ENCODE results near the gene FRMD4A.
"Not testable (repeated sequence)": the region's sequence is repeated elsewhere in the genome, so short reads cannot be mapped to it uniquely, and the experiment has no call there.

The FRMD4A gene

DNA sequence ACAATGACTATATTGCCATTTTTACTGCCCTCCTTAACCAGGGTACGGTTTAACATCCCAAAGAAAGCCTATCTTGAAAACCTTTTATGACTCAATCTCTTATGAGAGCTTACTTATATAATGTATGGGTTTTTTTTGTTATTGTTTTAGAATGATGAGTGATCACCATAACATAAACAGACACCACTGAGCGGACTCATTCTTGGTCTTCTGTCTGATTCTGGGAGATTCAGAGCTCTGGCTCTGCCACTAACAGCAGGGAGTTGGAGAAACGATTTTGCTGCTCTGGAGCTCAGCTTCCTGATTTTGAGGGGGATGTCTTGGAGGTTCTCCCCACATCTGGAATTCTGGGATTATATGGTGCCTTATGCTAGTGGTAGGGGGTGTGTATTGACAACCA is 244.1 kb downstream of the FRMD4A start:
- DNase-seq, result no peak

DNA sequence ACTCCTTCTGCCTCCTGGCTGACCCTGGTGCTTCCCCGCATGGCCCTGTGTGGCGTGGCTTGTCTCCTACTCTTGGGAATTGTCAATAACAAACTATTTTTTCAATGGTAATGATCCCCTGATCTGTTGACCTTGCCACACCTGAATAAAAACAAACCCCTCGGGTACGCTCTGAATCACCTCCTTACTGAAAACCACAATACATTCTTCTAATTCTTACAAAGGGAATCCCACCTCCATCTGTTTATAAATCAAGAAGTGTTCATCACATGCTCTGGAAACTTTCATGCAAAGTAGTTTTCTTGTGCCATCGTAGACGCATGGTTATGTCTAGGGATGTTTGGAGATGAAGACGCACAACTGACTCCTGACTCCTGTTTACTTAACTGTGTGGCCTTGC is 245.8 kb downstream of the FRMD4A start:
- DNase-seq, result no peak

DNA sequence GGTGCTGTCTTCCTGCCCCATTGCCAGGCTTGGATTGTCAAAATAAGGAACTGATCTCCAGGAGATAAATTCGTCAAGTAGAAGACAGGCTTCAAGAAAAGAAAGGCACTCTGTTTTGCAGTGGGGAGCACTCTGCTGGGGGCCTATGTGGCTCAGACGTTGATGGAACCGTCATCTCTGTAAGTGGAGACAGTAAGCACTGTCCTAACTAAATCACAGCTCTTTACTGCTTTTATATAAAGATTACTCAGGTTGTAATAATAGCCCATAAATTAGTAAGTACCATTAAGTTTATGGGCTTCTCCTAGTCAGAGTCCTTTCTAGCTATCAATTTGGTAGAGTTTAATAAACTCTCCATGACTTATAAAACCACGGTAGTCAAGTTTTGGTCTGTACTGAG is 249.9 kb downstream of the FRMD4A start:
- no peak for DNase-seq

DNA sequence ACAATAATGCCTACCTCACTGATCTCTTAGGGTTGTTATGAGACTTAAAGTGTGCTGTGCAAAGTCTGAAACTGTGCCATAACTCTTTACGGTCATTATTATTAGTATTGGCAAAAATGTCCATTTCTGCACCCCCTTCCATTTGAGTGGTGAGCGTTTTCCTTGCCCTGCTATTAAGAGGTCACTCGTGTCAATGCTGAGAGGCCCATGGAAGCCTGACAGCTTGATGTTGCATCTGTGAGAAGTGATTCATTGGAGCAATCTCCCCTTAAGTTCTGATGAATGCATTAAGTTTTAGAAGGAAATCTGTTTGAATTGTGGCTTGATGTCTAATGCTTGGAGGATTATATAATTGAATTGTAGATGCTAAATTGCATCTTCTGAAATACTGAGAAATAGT is 253.3 kb downstream of the FRMD4A start:
- no peak for DNase-seq

DNA sequence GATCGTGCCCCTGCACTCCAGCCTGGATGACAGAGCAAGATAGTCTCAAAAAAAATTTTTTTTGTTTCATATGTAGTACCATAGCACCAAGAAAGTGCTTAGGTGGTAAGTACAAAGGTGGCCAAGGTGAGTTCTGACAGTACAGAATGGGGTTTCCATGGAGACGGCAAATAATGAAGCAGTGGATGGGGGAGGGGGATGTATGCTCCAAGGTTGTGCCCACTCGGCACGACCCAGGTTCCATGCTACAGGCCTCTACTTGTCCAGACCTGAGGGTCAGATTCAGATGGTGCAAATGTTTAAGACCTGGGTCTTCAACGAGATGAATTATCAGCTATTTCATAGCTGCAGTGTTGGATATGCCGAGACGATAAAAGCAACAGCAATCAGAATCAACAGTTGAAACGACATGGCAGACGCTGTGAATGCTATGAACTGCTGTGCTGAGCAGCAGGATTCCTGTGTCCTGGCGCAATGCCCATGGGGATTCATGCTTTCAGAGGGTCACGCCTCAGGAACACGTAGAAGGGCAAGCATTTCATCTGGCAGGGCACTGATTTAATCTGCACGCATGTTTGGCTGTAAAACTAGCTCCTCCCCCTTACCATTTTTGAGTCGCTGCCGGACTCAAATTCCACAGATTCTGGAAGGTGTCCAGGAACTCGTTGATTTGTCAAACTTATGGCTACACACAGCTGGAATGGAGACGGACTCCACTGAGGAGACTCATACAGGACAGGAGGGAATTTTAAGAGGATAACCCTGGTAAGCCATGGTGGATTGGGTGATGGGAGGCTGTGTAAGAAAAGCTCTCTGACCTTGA is 256.5 kb downstream of the FRMD4A start:
- no peak for DNase-seq

DNA sequence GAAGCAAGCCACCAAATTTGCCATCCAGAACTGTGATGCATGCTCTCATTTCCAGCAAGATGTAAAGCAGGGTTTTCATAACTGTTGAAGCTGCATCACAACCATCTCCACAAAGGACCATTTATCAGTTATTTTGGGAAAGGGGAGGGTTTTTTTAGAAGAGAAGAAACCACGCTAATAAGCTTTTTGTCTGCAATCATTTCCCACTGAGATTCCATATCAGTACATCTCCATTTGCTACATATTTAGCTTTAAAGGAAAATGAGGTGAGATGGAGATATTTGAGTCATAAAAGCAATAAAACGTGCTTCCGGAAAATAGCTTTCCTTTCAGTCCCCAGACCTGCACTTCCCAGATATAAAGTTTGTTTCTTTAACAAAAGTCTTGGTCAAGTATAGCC is 258.2 kb downstream of the FRMD4A start:
- no peak for DNase-seq

DNA sequence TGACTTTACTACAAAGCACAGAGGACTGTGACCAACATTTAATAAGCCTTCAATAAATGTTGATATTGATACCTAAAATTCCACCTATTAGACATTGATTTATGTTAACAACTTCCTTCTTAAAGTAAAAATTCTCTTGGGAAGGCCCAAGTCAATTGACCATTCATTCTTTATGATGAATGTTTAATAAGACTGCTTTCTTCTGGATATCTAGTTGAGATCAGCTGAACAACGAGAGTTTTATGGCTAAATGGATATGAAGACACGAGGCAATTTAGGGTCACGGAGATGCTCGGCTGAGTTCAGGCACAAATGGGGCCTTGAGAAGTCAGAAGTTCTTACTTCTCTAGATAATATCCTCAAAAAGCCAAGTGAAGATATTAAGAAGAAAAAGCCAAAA is 258.8 kb downstream of the FRMD4A start:
- no peak for DNase-seq

DNA sequence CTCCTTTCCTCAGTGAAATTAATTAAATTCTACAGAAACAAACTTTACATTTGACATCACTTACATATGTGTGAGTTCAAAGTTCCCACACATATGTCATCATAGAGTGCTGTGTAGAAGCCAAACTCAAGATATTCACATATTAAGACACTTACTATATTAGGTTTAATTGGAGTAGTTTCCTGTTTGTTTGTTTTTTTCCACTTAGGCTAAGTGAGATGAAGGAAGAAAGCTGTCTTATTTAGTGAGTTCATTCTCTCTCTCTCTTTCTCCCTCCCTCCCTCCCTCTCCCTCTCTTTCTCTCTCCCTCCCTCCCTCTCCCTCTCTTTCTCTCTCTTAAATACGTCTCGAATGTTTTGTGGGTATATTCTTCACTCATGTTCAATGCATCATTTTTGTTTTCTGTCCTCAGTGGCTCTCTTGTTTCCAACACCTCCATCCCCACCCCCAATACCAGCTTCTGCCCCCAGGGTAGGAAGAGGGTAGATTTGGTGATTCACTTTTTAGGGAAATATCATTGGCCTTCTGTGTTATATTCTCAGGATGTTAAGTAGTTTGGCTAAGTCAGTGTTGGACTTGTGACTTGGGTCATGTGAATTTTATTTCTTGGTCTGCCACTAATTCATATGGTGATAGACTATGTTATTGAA is 262.0 kb downstream of the FRMD4A start:
- no peak for DNase-seq

DNA sequence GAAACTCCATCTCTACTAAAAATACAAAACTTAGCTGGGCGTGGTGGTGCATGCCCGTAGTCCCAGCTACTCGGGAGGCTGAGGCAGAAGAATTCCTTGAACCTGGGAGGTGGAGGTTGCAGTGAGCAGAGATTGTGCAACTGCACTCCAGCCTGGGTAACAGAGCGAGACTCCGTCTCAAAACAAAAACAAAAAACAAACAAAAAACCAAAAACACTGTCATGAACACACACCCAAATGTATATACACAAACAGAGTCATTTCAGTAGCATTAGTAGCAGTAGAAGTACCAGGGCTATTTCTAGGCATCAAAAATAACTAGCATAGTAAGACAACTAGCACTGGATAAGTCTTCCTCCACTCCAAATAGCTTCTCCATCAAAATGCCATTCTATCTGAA is 263.1 kb downstream of the FRMD4A start:
- not testable (repeated sequence) for DNase-seq

DNA sequence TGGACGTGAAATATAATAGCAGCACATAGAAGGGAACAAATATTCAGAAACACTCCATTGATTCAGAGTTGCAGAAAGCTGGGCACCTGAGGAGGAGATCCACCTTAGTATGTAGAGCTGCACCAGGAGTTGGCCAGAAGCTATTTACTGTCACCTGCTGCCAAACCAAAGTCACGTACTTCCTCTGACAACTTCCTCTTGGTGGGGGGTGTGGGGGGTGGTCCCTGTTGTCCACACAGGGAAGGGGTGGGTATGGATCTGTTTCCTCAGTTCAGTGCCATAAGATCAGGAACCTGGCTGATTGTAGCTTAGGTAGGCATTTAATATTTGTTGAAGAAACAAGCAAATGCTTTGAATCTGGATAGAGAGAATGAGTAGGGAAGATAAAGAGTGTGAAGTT is 264.6 kb downstream of the FRMD4A start:
- DNase-seq, result no peak

DNA sequence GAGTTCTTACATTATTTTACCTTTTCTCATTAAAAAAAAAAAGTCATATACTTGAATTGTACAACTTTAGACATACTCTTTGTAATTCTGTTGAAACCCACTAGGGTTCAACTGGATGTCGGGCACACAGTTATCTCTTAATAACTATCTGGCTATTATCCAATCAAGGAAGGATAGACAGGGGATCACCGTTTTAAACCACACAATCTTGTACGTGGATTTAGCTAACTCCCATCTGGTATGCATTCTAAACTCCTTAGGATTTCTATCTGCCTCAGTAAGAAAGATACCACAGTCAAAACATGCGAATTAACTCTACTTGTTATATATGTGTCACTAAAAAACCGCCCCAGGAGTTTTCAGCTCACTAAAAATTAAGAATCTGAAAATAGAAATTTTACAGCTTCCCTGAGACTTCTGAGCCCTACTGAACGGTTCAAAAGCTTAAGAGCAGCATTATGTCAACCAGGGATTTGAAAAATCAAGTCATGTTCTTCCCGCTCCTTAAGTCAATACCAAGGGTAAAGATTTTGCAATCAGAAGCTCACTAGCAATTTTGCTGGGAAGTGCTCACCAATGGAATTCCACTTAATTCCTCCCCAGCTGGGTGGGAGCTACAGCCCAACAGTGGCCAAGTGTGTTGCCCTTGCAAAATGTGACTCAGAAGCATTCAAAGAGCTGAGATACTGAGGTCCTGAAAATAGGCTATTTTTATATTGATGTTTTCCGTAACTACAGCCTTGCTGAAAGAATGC is 267.0 kb downstream of the FRMD4A start:
- no peak for DNase-seq

DNA sequence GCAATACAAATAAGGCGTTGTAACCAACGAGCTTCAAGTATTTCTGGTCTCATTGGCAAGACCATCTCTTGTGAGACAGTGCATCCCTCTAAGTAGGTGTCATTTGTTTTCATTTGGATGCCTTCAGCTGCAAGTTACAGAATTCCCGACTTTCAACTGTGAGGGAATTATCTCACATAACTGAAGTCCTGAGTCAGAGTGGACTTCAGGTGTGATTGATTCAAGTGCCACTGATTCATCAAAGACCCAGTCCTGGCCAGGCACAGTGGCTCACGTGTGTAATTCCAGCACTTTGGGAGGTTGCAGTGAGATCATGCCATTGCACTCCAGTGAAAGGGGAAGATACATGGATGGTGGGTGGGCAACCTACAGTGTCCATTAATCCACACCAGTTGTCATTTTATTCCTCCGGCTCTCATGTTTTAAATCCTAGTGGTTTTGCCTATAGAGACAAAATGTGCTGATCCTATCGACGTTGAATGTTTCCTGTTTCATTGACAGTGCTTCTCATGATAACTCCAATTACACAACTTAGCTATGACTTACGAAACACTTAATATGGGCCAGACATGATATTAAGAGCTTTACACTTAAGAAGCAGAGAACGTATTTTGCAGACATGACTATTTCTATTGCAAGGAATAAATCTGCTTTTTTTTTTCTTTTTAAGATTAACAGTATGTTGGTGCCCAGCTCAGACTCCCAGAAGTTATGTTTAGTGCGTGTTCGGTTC is 268.0 kb downstream of the FRMD4A start:
- DNase-seq, result no peak

DNA sequence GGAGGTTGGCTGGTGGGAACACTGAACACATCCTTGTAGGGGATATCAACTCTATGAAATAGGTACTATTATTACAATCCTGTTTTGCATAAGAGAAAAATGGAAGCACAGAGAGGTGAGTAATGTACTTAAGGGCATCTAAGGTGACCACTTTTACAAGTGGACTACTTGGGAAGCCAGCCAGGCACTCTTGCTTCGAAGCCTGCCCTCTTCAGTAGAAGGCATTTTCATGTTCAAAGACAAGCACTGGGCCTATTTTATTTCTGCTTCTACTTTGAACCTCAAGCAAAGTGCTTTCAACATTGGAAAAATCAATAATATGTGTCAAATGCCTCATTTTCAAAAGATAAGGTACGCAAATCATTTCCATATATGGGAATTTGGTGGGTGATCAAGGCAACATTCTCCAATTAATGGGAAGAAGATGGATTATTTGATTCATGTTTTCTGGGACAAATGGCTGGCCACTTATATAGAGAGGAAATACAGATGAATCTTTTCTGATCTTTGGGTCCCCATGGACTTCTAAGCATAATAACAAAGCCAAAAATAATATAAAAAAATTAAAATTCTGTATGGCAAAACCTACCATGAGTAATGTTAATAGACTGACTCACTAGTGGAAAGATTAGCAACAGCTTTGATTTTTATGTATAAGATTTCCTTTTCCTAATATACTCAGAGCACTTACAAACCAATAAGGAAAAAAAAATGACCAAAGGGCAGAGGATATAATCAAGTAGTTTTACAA is 270.2 kb downstream of the FRMD4A start:
- DNase-seq, result no peak

DNA sequence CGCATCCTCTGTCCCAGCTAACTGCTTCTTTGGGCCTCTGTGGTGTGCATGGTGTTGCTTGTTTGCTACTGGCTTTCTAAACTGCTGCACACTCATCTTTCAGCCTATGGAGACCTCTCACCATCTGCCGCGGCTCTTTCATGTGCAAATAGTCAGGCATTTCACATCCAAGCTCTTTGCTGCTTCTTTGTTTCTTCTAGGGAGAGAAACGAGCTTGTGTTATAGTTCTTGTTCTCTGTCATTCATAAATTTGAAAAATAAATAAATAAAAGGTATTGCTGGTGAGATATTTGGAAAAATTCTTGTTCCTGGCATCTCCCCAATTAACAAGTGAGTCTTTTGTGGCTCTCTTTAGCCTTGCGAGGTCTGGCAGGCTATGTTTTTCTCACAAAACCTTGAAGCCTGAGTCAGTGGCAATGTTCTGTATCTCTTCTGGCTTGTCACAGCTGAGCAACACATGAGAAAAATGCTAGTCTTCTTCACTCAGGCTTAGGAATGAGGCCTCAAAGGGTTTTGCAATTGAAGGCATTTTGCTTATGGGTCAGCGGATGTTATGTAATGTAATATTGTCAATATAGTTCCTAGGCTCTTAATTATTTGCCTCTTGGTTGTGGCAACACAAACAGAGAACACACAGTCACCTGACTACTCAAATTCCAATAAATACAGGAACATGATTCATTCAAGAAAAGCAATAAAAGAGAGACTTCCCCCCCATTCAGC is 274.0 kb downstream of the FRMD4A start:
- DNase-seq, result no peak

DNA sequence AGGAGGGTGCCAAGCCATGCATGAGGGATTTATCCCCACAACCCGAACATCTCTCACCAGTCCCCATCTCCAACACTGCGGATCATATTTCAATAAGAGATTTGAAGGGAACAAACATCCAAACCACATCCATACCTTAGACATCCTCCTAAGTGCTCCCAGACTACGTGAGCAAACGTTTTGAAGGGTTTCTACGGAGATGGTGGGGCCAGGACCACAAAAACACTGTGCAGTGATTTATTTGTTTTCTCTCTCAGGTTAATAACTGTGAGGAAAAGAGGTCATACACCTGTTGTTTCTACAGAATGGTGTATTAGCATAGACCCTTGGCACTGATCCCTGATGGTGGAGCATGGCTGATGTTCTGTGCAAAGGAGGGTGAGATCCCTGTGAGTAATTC is 277.8 kb downstream of the FRMD4A start:
- DNase-seq, result no peak

DNA sequence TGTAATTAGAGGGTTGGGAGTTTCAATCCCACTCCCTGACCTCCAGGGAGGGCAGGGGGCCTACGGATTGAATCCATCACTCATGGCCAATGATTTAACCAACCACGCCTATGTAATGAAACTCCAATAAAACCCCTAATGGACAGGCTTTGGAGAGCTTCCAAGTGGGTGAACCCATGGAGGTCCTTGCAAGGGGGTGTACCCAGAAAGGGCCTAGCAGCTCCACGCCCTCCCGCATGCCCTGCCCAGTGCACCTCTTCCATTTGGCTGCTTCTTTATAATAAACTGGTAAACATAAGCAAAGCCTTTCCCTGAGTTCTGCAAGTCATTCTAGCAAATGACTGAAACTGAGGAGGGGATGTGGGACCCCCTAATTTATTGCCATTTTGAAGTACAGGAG is 280.1 kb downstream of the FRMD4A start:
- no peak for DNase-seq

DNA sequence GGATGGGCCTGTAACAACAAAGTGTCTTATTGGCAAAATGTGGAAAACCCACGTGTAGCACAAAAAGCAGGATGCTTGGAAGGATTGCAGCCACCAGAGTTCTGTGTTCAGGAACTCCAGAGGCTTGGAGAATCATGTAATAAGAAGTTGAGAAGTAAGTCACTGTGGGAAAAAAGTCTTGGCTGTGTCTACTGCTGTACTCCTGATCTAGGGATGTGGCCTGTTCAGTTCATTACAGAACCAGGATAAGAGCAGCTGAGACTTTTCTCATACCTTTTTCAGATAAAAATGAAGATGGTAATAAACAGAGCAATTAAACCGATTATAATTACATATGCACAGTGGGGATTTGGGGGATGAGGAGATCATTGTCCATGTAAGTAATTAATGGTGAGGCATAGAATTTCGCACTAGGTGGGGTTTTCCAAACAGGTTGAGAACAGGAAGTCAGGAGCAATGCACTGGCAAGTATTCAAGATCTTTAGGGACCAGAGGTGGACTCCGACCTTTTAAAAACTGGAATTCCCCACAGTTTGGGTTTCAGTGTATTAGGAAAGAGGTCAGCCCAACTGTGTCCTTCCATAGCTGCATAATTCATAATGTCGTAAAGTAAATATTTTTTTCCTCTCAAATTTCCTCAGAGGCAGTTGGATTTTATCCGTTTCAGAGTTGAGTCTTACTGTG is 281.7 kb downstream of the FRMD4A start:
- DNase-seq, result no peak

DNA sequence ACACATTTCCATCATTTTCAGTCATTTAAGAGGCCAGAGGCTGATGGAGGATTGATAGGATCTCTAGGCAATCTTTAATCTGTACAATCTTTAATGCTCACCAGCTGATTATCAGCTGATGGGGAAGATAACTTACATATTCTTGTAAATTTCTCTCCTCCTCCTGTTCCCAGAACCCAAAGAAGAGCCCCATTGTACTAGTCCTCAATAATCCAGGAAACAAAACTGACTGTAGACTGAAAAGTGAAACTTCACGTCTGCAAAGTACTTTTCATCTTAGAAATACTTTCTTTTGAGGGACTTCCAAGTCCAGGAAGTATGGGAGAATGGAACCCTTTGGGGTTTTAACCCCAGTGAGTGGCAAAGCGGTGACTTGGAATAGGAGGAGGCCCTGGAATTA is 283.3 kb downstream of the FRMD4A start:
- DNase-seq, result no peak

DNA sequence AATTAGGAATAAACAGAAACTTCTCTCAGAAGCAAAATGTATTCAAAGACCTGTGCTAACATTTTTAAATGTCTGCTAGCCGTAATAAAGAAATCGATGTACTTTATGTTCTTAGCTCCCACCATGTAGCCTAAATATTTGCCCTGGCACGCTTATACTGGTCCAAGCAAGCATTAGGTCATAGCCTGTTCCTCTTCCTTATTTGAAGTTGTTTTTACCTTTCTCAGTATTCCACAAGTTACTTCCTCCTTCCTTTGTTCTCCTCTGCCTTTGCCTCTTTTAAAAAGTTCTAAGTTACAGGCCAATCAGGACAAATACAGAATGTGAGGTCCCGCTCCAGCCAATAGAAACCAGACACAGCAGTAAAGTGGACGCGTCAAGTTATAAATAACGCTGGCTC is 288.7 kb downstream of the FRMD4A start:
- not testable (repeated sequence) for DNase-seq

DNA sequence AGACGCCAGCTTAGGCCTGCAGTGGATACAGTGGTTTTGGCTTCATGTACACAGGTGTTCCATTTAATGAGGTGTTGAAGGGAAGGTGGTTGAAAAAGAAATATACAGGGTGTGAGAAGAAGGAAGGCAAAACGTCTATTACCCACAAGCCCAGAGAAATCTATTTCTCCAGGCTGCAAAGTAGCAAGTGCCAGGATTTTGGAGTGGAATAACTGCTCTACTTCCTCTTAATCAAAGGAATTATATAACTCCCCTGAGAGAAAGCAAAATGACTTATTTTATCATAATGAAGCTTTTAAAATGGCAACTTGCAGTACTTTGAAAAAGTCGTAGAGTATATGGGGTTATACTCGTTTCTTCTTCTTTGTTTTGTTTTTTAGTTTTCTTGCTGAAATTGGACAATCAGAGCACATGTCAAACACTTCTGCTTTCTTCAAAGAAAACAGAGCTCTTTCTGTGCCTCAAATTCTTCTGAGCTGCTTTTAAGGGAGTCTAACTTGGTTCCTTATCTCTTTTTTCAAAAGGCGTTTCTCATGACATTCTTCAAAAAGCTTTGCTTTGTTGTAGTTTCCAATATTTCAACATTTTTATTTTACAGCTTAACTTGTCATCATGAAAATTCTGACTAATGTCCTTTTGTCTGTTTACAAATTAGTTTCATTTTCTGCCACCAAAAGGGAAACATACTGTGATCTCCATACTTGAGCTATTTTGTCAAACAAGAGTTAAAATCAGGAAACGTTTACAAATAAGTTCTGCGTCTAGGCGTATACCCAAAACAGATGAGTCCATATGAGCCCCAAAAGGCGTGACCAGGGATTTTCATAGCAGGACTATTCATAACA is 289.7 kb downstream of the FRMD4A start:
- DNase-seq, result no peak

Measured in CD4-positive, alpha-beta T cell treated with Interleukin-21 for 1 hour (primary cell).